ENCODE data around the gene MARK2.

GRCh38 chr11:63915961-63916836, 77.3 kb downstream of the MARK2 start:
- TF ChIP-seq POLR2A (IDR thresholded peaks at IDR 0.05; ENCODE audit: low read depth, low read length) (no peak), TAF1 (IDR thresholded peaks at IDR 0.05; ENCODE audit: borderline replicate concordance, low read depth, low read length) (no peak), POLR2AphosphoS5 (IDR thresholded peaks at IDR 0.05; ENCODE audit: low read depth, low read length) (no peak)
